Transverse colon (tissue), 4 donors: ENCODE results near the gene SEC14L1. TPM values are rescaled to one million over a fixed set of nuclear protein-coding genes. Genes with fewer than 3 reads are reported as not detected.
"Not testable (repeated sequence)": the region's sequence is repeated elsewhere in the genome, so short reads cannot be mapped to it uniquely, and the experiment has no call there.

Source experiments
- DNase-seq: peaks from one replicate; pipeline ENCODE4 v3.0.0-alpha.2; 2019
- H3K27ac ChIP-seq, 4 donors: fragments of 200-600 bp; sonication (generic); 2 replicates each; pipeline ENCODE4 v1.5.1; 2016 to 2018; ENCODE audit warnings: inconsistent platforms in 4 of 4
- H3K27me3 ChIP-seq: fragments of 200-600 bp; sonication (generic); 2 replicates; pipeline ENCODE4 v1.5.1; 2017; ENCODE audit warnings: inconsistent platforms
- H3K36me3 ChIP-seq, 4 donors: fragments of 200-600 bp; sonication (generic); 2 replicates each; pipeline ENCODE4 v1.5.1; 2017 to 2019; ENCODE audit warnings: inconsistent platforms in 4 of 4
- H3K4me1 ChIP-seq, 4 donors: fragments of 200-600 bp; sonication (generic); 2 replicates each; pipeline ENCODE4 v1.5.1; 2017 to 2020; ENCODE audit warnings: inconsistent platforms in 4 of 4
- H3K4me3 ChIP-seq, 4 donors: fragments of 200-600 bp; sonication (generic); 1 replicate in 1 of 4; 2 replicates in 3 of 4; pipeline versions ENCODE4 v1.5.1 to v1.6.1; 2017 to 2019; ENCODE audit warnings: inconsistent platforms in 4 of 4
- H3K9me3 ChIP-seq, 2 donors: fragments of 200-600 bp; sonication (generic); 2 replicates each; pipeline ENCODE4 v1.5.1; 2017 to 2019; ENCODE audit warnings: inconsistent platforms in 2 of 2
- EP300 ChIP-seq: sonication (generic); formaldehyde crosslinking; IDR thresholded peaks from one replicate; pipeline ENCODE4 v1.6.1; 2017; ENCODE audit warnings: antibody characterized with exemption, low read depth
- POLR2A ChIP-seq: fragments of 450-650 bp; IDR thresholded peaks from one replicate; pipeline ENCODE4 v1.6.1; 2016; ENCODE audit warnings: antibody characterized with exemption, mild to moderate bottlenecking, moderate library complexity
- POLR2AphosphoS5 ChIP-seq, 3 donors: sonication (generic); formaldehyde crosslinking; IDR thresholded peaks; one replicate each; pipeline ENCODE4 v1.6.1; 2016; ENCODE audit warnings: antibody characterized with exemption in 3 of 3
- WGBS, 2 donors: methylation state at CpG; one replicate each; pipeline ENCODE4 v1.1.5; 2018; ENCODE audit warnings: low coverage in 1 of 2; 5-methylcytosine and 5-hydroxymethylcytosine counted together
- in situ Hi-C, 4 donors: fragments of 200-750 bp; cut with MboI; loops; one replicate each; pipeline versions ENCODE4 v1.15.0 to v1.15.1; 2017; ENCODE audit warnings: low sequenced_read_pairs in 3 of 4, low pct_ligation_motif_present in 1 of 4, low pct_unique_long_range_greater_than_20kb in 1 of 4
- intact Hi-C: fragments of 100-400 bp; cut with DNase I; formaldehyde crosslinking; loops from one replicate; pipeline ENCODE4 v1.15.1; 2023; ENCODE audit warnings: low total_unique reads
- total RNA-seq, 4 donors: library from RNA; depleted of rRNA; stranded (reverse); fragments of >200 nt; gene quantifications; one replicate each; pipeline ENCODE4 v1.1.0, GENCODE V29; 2016
- TF ChIP-seq, protein P1 (sequence below), 5 experiments: fragments of 200-600 bp in 3 of 5; fragments of 450-650 bp in 2 of 5; sonication (generic) in 3 of 5; IDR thresholded peaks; 1 replicate in 2 of 5; 2 replicates in 3 of 5; pipeline ENCODE4 v1.5.1; 2016 to 2017; ENCODE audit warnings: antibody characterized with exemption in 5 of 5, inconsistent platforms in 3 of 5, mild to moderate bottlenecking in 2 of 5, moderate library complexity in 1 of 5

SEC14L1 gene
- total RNA-seq, 4 donors from 2014 or later = 16.8 to 34.6 (median 23.8) TPM

DNA sequence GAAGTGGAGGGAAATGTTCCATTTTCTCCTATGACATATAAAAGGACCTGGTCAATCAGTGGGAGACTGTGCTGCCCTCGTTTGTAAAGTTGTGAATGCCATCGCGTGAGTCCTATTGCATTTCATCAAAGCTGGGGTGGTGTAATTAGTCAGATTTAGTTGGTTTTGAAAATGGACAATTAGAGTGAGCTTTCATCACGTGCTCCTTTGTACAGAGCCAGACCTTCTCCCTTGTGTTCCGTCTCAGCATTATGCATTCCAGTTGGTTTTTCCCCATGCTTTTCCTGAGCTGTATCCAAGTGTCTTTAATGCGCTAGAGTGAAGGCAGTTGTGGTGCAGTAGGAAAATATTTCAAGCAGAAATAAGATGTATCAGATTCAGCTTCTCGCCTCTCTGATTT, 10.4 kb downstream of the SEC14L1 start:
- H3K9me3 ChIP-seq = no peaks in the 10 kb centered on the region
- H3K4me3 ChIP-seq = no peak overlapping the region
- intact Hi-C loops = no loop called here
- WGBS, 2 donors = 81 to 96% methylated on average over 6 to 7 of the region's 7 CpGs
- in situ Hi-C loops = no loop called here
- no peak for DNase-seq
- no peaks in the 10 kb centered on the region for H3K27me3 ChIP-seq
- peaks cover 14 to 55% (median 20%) of the 10 kb centered on the region in 4 donors for H3K4me1 ChIP-seq
- no peaks in the 10 kb centered on the region for H3K36me3 ChIP-seq
- TF ChIP-seq POLR2AphosphoS5 (IDR thresholded peaks at IDR 0.05) (no peak), POLR2A (no peak), EP300 (no peak)
- TF ChIP-seq, protein P1, sequence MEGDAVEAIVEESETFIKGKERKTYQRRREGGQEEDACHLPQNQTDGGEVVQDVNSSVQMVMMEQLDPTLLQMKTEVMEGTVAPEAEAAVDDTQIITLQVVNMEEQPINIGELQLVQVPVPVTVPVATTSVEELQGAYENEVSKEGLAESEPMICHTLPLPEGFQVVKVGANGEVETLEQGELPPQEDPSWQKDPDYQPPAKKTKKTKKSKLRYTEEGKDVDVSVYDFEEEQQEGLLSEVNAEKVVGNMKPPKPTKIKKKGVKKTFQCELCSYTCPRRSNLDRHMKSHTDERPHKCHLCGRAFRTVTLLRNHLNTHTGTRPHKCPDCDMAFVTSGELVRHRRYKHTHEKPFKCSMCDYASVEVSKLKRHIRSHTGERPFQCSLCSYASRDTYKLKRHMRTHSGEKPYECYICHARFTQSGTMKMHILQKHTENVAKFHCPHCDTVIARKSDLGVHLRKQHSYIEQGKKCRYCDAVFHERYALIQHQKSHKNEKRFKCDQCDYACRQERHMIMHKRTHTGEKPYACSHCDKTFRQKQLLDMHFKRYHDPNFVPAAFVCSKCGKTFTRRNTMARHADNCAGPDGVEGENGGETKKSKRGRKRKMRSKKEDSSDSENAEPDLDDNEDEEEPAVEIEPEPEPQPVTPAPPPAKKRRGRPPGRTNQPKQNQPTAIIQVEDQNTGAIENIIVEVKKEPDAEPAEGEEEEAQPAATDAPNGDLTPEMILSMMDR (IDR thresholded peaks at IDR 0.05) = no peak
- H3K27ac ChIP-seq = no peak overlapping the region

- H3K4me3 ChIP-seq, H3K36me3 ChIP-seq, intact Hi-C loops, in situ Hi-C loops, DNase-seq, H3K27ac ChIP-seq, H3K9me3 ChIP-seq, H3K27me3 ChIP-seq: not testable (repeated sequence)
- H3K4me1 ChIP-seq = peaks cover 8 to 49% (median 19%) of the 10 kb centered on the region in 4 donors
- 88 to 93% methylated on average over 3 to 6 of the region's 6 CpGs for WGBS, 2 donors
Measured at GRCh38 chr17:77152056-77152455, 11.3 kb downstream of the SEC14L1 start.

- TF ChIP-seq POLR2AphosphoS5 (IDR thresholded peaks at IDR 0.05) (no peak), EP300 (no peak), POLR2A (no peak)
- TF ChIP-seq, protein P1 (IDR thresholded peaks at IDR 0.05) = no peak
- H3K9me3 ChIP-seq = no peaks in the 10 kb centered on the region
- no peak for DNase-seq
- H3K27me3 ChIP-seq = no peaks in the 10 kb centered on the region
- H3K36me3 ChIP-seq = no peaks in the 10 kb centered on the region
- in situ Hi-C loops (no loop called here), intact Hi-C loops (no loop called here)
- H3K4me3 ChIP-seq = no peak overlapping the region
- H3K4me1 ChIP-seq = peaks cover 6 to 40% (median 17%) of the 10 kb centered on the region in 4 donors
- H3K27ac ChIP-seq = peak overlapping the region in 1 of 4 donors; percentile 7
- 53 to 57% methylated on average over 1 of the region's 1 CpG for WGBS, 2 donors
Measured at GRCh38 chr17:77153472-77153871, 12.7 kb downstream of the SEC14L1 start.

- peaks cover 6 to 37% (median 17%) of the 10 kb centered on the region in 4 donors for H3K4me1 ChIP-seq
- no peak overlapping the region for H3K4me3 ChIP-seq
- TF ChIP-seq, protein P1 (IDR thresholded peaks at IDR 0.05) = no peak
- TF ChIP-seq POLR2A = no peak
- TF ChIP-seq POLR2AphosphoS5 (IDR thresholded peaks at IDR 0.05) = no peak
- no peak for TF ChIP-seq EP300
- no peak overlapping the region for H3K27ac ChIP-seq
- H3K36me3 ChIP-seq = no peaks in the 10 kb centered on the region
- DNase-seq = no peak
- in situ Hi-C loops (no loop called here), intact Hi-C loops (no loop called here)
- no peaks in the 10 kb centered on the region for H3K27me3 ChIP-seq
- 87 to 94% methylated on average over 8 of the region's 8 CpGs for WGBS, 2 donors
- no peaks in the 10 kb centered on the region for H3K9me3 ChIP-seq
Measured at GRCh38 chr17:77153999-77154586, 13.3 kb downstream of the SEC14L1 start.

DNA sequence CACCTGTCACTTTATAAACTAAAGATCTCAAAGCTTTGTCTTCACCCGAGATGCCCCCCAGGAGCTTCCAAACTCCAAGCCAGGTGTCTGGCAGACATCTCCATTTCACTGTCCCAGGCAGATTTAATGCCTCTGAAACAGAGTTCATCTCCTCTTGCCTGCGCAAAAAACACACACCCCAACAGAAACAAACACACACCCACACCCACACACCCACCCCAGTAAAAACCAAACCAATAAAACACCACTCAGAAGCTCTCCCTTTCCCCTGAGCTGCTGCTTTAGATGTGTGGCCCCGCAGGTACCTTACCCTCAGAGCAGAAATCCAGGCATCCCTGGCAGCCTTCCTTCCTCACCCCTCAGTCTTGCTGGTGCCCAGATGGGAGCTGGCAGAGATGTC, 14.4 kb downstream of the SEC14L1 start:
- 30% methylated on average over 3 of the region's 3 CpGs; no CpG with 5 or more reads in 1 of the 2 donors for WGBS, 2 donors
- H3K27ac ChIP-seq = no peak overlapping the region
- H3K36me3 ChIP-seq = no peaks in the 10 kb centered on the region
- no peaks in the 10 kb centered on the region for H3K9me3 ChIP-seq
- intact Hi-C loops (no loop called here), in situ Hi-C loops (no loop called here)
- TF ChIP-seq POLR2AphosphoS5 (IDR thresholded peaks at IDR 0.05) (no peak), EP300 (no peak), POLR2A (no peak)
- TF ChIP-seq, protein P1 (IDR thresholded peaks at IDR 0.05) = no peak
- no peak overlapping the region for H3K4me3 ChIP-seq
- no peaks in the 10 kb centered on the region for H3K27me3 ChIP-seq
- DNase-seq = no peak
- H3K4me1 ChIP-seq = peaks cover 7 to 42% (median 20%) of the 10 kb centered on the region in 4 donors

DNA sequence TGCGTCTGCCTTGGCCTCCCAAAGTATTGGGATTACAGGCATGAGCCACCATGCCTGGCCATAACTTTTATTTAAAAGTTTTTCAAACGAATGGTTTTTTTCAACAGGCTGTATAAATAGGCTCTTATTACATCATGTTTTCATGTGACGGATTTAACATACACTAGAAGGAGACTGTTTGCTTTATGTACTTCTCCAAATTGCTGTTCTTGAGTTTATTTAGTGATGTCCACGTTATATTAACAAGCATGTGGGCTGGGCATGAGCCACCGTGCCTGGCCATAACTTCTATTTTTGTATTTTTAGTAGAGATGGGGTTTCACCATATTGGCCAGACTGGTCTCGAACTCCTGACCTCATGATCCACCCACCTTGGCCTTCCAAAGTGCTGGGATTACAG, 17.0 kb downstream of the SEC14L1 start:
- DNase-seq, in situ Hi-C loops, H3K4me3 ChIP-seq, H3K9me3 ChIP-seq, intact Hi-C loops, H3K27me3 ChIP-seq, H3K36me3 ChIP-seq, H3K27ac ChIP-seq: not testable (repeated sequence)
- 74 to 81% methylated on average over 6 of the region's 6 CpGs for WGBS, 2 donors
- peaks cover 13 to 57% (median 28%) of the 10 kb centered on the region in 4 donors for H3K4me1 ChIP-seq
